ENCODE measurements around the gene GEMIN7. TPM values are rescaled to one million over a fixed set of nuclear protein-coding genes. Genes with fewer than 3 reads are reported as not detected.
A peak's percentile ranks its signal among the peaks of the same experiment; 100 is the strongest.

GEMIN7 gene
- total RNA-seq, 1 experiment from 2014 or later = 24.5 TPM

GRCh38 chr19:45059258-45059965, 19.6 kb upstream of the GEMIN7 start:
- peak; percentile 66 for DNase-seq (ENCODE audit: extremely low read depth, low read depth)

- DNase-seq (ENCODE audit: extremely low read depth, low read depth) = no peak
Observed at GRCh38 chr19:45061965-45062364, 17.1 kb upstream of the GEMIN7 start.

- no peak for DNase-seq (ENCODE audit: extremely low read depth, low read depth)
Observed at GRCh38 chr19:45063851-45064801, 14.9 kb upstream of the GEMIN7 start.

- no peak for DNase-seq (ENCODE audit: extremely low read depth, low read depth)
Observed at GRCh38 chr19:45066921-45067661, 12.0 kb upstream of the GEMIN7 start.

DNA sequence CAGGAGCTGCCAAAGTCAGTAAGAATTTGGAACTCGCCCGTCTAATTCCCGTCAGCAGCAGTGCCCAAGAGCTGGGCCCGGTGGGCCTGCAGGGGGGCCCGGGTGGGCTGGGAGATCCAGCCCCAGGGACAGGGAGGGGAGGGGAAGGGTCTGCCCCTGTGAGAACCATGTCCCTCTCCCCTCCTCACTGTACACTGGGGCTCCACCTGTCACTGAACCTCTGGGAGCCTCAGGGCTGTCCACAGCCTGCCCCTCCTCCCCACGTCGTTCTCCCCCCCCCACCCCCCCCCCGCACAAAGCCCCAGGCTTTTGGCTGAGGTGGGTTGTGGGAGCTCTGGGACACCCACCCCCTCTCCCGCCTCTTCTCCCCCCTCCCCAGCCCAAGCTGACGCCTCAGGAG, 11.0 kb upstream of the GEMIN7 start:
- no peak for DNase-seq (ENCODE audit: extremely low read depth, low read depth)

DNA sequence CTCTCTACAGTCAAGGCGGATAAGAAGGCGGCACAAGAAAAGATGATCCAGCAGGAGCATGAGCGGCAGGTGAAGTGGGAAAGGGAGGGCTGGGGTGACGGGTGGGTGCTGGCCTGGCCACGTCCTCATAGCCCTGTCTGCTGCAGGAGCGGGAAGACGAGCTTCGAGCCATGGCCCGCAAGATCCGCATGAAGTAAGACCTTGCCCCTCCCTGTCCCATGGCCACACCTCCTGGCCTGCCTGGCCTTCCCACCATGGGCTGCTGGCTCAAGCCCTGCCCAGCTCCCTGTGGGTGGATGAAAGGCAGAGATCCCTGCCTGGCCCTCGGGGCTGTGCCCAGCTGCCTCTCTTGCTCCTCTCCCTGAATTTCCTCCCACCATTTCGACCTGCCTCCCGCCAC, 10.0 kb upstream of the GEMIN7 start:
- no peak for DNase-seq (ENCODE audit: extremely low read depth, low read depth)

DNA sequence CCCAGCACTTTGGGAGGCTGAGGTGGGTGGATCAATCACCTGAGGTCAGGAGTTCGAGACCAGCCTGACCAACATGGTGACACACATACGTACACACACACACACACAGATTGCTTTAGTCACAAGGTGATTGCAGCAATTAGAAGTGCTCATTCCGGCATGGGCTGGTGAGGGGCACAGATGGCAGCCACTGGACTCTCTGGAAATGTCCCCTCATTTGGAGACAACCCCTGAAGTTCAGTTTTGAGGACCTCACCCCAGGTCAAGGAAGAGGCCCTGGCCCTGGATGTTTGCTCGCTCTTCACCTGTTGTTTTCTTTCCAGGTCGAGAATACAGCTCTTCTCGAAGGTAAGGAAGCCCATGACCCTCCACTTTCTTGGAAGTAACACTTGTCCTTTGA, 8.8 kb upstream of the GEMIN7 start:
- DNase-seq (ENCODE audit: extremely low read depth, low read depth) = no peak

GRCh38 chr19:45070861-45071544, 8.1 kb upstream of the GEMIN7 start:
- no peak for DNase-seq (ENCODE audit: extremely low read depth, low read depth)

DNA sequence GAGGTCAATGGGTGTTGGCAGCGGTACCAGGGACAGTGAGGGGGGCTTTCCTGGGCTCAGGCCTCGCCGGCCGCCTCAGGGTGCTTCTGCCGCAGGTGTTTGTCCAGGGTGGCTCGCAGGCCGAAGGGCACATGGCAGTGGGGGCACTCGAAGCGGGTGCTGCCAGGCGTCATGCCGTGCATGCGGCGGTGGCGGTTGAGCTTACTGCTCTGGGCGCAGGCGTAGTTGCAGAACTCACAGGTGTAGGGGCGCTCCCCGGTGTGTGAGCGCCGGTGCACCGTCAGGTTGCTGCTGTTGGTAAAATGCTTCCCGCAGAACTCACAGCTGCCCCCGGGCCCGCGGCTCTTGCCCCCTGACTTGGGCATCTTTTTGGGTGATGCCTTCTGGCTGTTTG, 7.5 kb upstream of the GEMIN7 start:
- DNase-seq (ENCODE audit: extremely low read depth, low read depth) = no peak

DNA sequence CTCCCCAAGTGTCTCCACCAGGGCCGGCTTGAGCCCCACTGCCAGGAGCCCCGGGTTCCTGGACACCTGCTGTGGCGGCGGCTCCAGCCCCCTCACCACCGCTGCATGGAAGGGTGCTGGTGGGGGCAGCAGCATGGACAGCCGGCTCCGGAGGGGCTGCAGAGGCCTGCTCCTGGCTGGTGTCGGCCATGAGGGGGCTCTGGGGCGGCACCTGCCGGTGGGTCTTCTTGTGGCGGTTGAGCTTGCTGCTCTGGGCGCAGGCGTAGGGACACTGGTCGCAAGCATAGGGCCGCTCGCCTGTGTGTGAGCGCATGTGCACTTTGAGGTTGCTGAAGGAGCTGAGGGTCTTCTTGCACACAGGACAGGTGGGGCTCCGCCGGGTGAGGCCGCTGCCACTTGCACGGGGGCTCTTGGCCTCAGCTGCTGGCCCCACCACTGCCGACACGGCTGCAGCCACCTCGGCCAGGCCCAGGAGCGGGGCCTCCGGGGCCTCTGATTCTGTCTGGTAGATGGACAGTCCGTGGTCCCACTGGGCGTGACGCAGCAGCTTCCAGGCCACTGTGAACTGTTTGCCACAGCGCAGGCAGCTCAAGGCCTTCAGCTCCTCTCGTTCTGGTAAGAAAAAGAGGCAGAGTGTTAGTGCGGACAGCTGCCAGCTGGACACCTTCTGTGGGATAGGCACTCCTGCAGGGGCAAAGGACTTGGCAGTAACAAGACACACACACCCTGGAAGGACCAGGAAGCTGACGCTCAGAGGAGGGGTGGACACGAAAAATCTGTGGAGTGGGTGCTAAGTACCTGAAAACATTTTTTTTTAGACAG, 6.9 kb upstream of the GEMIN7 start:
- no peak for DNase-seq (ENCODE audit: extremely low read depth, low read depth)

DNA sequence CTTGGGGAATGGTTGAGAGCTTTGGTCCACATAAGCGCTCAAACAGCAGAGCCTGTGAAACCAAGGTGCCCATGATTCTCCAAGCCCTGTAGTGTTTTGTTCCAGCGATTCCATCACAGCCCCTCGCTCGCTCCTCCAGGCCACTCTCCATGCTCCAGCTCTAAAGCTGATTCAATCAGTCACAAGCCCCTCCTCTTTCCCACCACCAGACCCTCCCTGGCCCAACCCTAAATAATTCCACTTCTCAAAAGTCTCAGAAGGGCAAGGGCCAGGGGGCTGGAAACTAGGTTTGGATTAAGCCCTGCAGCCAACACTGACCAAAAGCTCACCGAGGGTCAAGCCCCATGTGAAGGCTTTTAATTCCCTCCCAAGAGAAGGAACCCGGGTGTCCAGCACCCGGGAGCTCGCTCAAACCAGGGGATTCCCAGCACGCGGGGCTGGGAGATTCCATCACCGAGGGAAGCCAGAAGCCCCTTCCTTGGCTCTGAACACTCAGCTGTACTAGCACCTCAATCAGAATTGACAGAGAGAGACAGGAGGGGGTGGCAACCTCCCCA, 4.2 kb upstream of the GEMIN7 start:
- no peak for DNase-seq (ENCODE audit: extremely low read depth, low read depth)

- DNase-seq (ENCODE audit: extremely low read depth, low read depth) = no peak
Observed at GRCh38 chr19:45075301-45076028, 3.6 kb upstream of the GEMIN7 start.

DNA sequence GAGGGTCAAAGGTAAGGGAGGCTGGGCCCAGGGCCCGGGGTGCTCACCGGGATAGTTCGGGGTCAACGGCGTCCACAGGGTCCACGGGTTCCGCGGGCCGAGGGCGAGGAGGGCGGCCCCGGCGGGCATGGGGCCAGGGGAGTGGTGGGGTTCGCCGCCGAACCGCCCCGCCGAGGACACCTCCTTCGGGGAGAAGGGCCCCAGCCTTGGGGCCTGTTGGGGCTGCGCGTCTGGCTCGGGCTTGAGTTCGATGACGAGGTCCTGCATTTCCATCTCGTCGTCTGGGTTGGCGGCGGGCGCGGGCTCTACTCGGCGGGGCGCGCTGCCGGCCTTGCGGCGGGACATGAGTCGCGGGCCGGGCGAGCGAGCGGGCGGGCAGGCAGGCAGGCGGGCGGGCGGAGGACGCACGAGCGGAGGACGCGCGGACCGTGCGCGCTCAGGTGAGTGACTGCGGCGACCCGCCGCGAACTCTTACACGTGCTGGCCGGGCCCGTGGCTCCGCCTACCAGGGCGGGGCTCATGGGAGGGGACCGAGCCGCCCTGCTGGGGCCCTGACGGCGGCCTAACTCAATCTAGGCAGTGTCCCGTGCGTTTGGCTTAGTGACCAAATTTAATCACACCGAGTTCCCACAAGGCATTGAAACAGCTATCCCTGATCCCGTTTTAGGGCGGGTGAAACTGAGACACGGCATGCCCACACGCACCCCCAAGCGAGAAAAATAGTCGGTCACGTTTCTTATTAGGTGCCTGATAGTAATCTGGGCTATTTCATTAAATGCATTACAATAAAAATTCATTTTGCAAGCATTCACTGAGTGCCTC, 2.8 kb upstream of the GEMIN7 start, which contains the start of gene ZNF296:
TSS of gene ZNF296 (minus strand) at position 450 of the 822 bp plus-strand sequence. CDS start at position 345, 105 bp downstream.
- DNase-seq (ENCODE audit: extremely low read depth, low read depth) = peak; percentile 41

DNA sequence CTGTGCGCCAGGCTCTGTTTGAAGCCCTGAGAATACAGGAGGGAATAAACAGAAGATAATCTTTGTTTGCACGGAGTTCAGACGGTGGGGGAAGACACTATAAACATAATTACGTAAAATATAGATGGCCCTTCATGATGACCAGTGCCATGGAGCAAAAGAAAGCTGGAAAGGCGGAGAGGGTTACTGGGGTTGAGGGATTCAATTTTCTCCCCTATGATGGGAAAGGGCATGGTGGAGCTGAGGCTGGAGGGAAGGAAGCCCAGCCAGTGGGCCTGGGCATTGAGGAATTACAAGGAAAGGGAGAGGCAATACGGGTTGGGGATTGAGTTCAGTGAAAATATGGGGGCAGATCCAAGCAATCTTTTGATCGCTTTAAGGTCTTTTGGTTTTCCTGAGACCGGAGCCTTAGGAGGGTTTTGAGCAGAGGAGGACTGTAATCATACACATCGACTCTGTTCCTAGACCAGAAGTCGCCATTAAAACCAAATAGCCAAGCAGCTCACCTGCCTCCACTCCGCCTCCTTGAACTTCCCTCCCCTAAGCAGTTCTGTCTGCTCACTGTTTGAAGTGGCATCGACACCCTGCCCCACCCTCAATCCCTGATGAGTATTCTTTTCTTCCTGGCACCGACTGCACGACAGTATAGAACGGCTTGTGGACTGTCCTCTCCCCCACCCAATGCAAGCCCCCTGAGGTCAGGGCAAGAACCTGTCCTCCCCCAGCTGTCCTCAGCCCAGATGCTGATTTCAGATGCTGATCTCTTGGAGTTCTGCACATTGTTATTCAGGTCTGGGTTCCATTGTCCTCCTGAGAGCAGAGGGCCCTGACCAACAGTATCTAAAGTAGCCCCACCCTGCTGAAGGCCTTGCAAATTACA, 2.0 kb upstream of the GEMIN7 start:
- DNase-seq (ENCODE audit: extremely low read depth, low read depth) = no peak

DNA sequence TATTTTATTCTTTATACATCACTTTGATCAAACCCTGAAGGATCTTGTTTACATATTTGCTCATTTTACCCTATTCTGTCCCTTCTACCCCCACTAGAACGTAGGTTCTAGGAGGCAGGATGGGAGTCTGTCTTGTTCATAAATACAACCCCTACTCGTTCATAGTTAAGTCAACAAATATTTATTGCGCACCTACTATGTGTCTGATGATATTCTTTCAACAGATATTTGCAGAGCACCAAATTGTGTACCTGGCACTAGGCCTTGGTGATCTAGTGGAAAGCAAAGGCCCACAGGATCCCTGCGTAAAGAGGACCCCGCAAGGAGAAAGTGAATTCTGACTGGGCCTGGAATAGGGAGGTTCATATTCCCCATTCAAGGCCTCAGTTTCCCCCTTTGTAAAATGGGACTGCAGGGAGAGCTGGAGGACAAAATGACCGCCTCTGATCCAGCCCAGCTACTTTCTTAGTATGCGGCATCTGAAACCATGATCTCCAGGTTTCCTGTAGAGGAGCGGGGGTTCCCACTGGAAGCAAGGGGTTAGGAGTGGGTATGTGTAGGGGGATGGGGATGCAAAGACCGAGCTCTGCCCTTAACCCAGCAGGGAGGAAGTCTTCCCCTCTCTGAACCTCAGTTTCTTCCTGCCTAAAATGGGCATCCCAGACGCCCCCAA, 534 bp upstream of the GEMIN7 start:
- no peak for DNase-seq (ENCODE audit: extremely low read depth, low read depth)

DNA sequence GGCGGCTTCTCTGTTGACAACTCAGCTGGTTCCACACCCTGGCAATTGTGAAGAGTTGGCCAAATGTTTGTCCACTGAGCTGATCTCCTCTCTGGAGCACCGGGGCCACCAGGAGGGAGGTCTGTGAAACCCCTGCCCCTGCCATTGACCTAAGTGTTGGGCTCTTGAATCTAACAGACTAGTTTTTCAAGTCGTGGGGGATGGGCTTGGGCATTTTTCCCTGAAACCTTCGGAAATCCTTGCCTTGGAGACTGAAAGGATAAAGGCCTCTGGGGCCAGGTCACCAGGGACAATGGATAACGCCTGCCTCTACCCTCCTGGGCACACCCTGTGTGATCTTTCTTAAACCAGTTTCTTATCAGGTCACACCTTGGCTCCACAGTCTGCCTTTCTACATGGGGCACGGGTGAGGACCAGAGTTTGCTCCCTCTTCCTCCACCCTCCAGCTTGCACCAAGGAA, 881 bp downstream of the GEMIN7 start:
- no peak for DNase-seq (ENCODE audit: extremely low read depth, low read depth)

Measured in NCI-H460 (cell line).